Measurements from ENCODE around the gene SPEF1.

The SPEF1 gene

DNA sequence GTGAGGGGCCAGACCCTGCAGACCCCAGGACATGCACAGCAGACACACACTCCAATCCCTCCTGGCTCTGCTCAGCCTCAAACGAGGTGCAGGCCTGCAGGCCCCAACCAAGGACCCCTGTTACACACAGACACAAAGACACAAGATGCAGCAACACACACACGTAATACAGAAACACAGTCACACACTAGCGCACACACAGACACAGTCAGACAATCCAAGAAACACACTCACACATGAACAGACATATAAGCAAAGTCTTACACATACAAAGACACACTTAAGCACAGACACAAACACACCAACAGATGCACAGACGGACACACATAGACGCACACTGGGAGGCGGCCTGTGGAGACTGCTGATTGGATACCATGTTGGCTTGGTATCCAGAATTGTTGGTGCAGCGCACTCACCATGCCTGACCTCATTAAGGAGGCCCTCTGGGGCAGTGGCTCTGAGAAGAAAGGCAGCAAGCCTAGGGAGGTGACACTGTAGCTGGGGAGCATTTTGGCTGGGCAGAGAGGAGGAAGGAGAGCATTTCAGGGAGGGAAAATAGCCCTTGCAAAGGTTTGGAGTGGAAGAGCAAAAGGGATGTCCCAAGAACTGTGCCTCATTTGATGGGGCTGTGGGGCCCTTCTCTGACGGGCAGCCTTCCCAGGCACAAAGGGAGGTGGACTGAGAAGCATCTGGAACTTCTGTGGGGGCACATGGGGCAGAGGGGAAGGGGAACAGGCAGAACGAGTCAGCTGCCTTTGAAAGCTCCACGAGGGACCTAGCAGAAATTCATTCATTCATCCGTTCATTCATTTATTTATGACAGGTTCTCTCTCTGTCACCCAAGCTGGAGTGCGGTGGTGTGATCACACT lies 50.2 kb downstream of the SPEF1 start:
- DNase-seq (ENCODE audit: low read depth in 3 of 3), result no peak

DNA sequence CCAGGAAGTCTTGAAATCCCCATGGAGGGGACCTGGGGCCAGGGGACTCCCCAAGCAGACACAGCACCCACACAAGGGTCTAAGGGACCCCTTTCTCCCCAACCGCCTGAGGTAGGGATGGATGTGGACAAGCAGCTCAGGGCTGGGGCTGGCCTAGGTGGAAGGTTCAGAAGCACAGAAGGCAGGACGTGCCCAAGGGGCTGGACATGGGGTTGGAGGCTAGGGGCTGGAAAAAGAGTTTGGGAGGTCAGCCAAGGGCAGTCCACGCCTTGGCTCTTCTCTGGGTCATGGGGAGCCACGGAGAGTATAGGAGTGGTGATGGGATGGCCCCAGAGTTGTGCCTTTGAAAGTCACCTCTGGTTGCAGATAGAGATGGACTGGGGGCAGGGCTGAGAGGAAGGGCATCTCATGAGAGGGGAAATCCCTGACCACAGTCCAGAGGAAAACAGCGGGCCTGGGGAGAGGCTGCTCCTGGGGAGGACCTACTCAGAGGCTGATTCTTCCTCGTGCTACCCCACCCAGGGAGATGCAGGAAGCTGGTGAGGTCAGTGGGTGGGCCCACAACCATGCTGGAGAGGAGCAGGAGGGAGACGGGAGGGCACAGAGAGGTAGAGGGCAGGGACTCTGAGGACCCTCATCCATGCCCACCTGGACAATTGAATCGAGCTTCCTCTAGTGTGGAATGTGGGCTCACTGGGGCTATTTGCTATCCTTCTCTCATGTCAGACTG lies 51.3 kb downstream of the SPEF1 start:
- DNase-seq (ENCODE audit: low read depth in 3 of 3), result no peak

DNA sequence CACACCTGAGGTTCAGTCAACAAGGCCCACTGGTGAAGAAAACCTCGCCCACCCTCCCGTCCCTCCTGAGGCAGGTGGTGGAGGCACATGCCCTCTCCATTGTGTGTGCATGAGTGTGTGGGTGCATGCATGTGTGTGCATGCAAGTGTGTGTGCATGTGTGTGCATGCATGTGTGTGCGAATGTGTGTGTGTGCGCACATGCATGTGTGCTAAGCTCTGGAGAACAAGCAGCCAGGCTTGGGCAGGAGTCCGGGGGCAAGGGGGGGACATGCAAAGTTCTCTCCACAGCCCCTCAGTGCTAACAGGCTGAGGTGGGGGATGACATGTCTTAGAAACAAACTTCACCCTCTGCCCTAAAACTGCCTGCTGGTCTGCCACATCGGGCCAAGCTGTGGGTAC lies 51.9 kb downstream of the SPEF1 start:
- DNase-seq (ENCODE audit: low read depth in 3 of 3), result no peak

- DNase-seq (ENCODE audit: low read depth in 3 of 3), result no peak
These were observed 52.4 kb downstream of the SPEF1 start for GRCh38 chr20:3728876-3729275.

DNA sequence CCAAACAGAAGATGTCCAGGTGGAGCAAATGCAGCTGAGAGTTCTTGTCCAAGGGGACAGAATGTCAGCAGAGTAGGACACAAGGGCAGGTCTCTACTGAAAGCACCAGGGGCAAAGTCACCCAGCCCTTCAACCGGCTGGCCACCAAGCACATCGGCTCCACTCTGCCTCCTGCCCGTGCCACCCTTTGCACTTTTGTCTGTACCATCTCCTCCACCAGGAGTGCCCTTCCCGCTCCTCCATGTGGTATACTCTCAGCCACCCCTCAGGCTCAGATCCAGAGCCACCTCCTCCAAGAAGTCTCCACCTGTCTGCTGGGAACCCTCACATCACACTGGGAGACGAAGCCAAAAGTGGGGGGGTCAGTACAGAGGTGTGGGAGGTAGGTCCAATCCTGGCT lies 52.9 kb downstream of the SPEF1 start:
- DNase-seq (ENCODE audit: low read depth in 3 of 3), result no peak
